Suppressor macrophage treated with lipopolysaccharide for 4 hours (primary cell): ENCODE measurements around the gene HERC6.
"Not testable (repeated sequence)": the region's sequence is repeated elsewhere in the genome, so short reads cannot be mapped to it uniquely, and the experiment has no call there.

Experiments used
- DNase-seq: peaks from one replicate; pipeline ENCODE4 v3.0.0-alpha.2; 2020

HERC6 gene

GRCh38 chr4:88391703-88392102, 13.1 kb downstream of the HERC6 start:
- no peak for DNase-seq

- no peak for DNase-seq
Observed at GRCh38 chr4:88396681-88397080, 18.0 kb downstream of the HERC6 start.

- DNase-seq: peak; percentile 74
Observed at GRCh38 chr4:88398381-88398780, 19.7 kb downstream of the HERC6 start.

GRCh38 chr4:88409206-88409605, 30.6 kb downstream of the HERC6 start:
- no peak for DNase-seq

- no peak for DNase-seq
Observed at GRCh38 chr4:88409789-88410188, 31.1 kb downstream of the HERC6 start.

GRCh38 chr4:88411491-88412096, 32.9 kb downstream of the HERC6 start:
- DNase-seq: peak; percentile 62

- no peak for DNase-seq
Observed at GRCh38 chr4:88413801-88414200, 35.1 kb downstream of the HERC6 start.

- no peak for DNase-seq
Observed at GRCh38 chr4:88414755-88415154, 36.1 kb downstream of the HERC6 start.

GRCh38 chr4:88415982-88416381, 37.3 kb downstream of the HERC6 start:
- no peak for DNase-seq

- DNase-seq: no peak
Observed at GRCh38 chr4:88418411-88418810, 39.8 kb downstream of the HERC6 start.

- DNase-seq: no peak
Observed at GRCh38 chr4:88419874-88420273, 41.2 kb downstream of the HERC6 start.

- DNase-seq: no peak
Observed at GRCh38 chr4:88420844-88421243, 42.2 kb downstream of the HERC6 start.

- no peak for DNase-seq
Observed at GRCh38 chr4:88422403-88422802, 43.8 kb downstream of the HERC6 start.

GRCh38 chr4:88429401-88429800, 50.7 kb downstream of the HERC6 start:
- no peak for DNase-seq

GRCh38 chr4:88435987-88436693, 57.5 kb downstream of the HERC6 start:
- no peak for DNase-seq

- not testable (repeated sequence) for DNase-seq
Observed at GRCh38 chr4:88437873-88438272, 59.2 kb downstream of the HERC6 start.

GRCh38 chr4:88439161-88439760, 60.6 kb downstream of the HERC6 start:
- DNase-seq: peak; percentile 11

- DNase-seq: no peak
Observed at GRCh38 chr4:88440146-88440545, 61.5 kb downstream of the HERC6 start.

GRCh38 chr4:88441696-88442095, 63.0 kb downstream of the HERC6 start:
- DNase-seq: no peak

- no peak for DNase-seq
Observed at GRCh38 chr4:88442689-88443191, 64.1 kb downstream of the HERC6 start.

GRCh38 chr4:88443486-88443885, 64.8 kb downstream of the HERC6 start:
- DNase-seq: no peak

- DNase-seq: no peak
Observed at GRCh38 chr4:88445252-88445651, 66.6 kb downstream of the HERC6 start.

- no peak for DNase-seq
Observed at GRCh38 chr4:88446124-88446523, 67.5 kb downstream of the HERC6 start.
